T-cell (primary cell): ENCODE data around the gene CACNA1G. TPM values are rescaled to one million over a fixed set of nuclear protein-coding genes. Genes with fewer than 3 reads are reported as not detected.

Experiments
- ATAC-seq, 4 experiments: fragments of 200-7000 bp in 3 of 4; fragments of 150-1000 bp in 1 of 4; cut with Tn5 transposase; replicated peaks in 1 of 4; 1 replicate in 3 of 4; 2 replicates in 1 of 4; pipeline ENCODE4 v1.10.0; 2021; ENCODE audit warnings: moderate library complexity in 3 of 4, mild to moderate bottlenecking in 2 of 4, moderate number of reproducible peaks in 1 of 4
- CTCF ChIA-PET, 2 donors: fragments of 300-600 bp; sonication (Branson Sonifier 250); formaldehyde crosslinking; loops; one replicate each; lab custom pipeline; 2022; ENCODE audit warnings: antibody characterized with exemption in 2 of 2; lab: Charles Lee
- POLR2A ChIA-PET, 2 donors: fragments of 300-600 bp; sonication (Branson Sonifier 250); formaldehyde crosslinking; loops; one replicate each; lab custom pipeline; 2022; ENCODE audit warnings: antibody characterized with exemption in 2 of 2; lab: Charles Lee
- DNase-seq, 35 experiments: peaks; one replicate each; pipeline versions ENCODE4 v3.0.0 to v3.0.0-alpha.2; 2013 to 2023
- H3K27ac ChIP-seq: one replicate; pipeline ENCODE4 v1.5.1; 2013; ENCODE audit warnings: low read length
- H3K27me3 ChIP-seq, 2 experiments: replicated peaks in 1 of 2; 1 replicate in 1 of 2; 2 replicates in 1 of 2; pipeline versions ENCODE4 v1.6.1 to v1.7.0; 2013; ENCODE audit warnings: low read length in 1 of 2, mixed read lengths in 1 of 2; ENCODE audit not compliant: control insufficient read depth in 2 of 2, insufficient read depth in 2 of 2; ENCODE audit errors: extremely low read depth in 1 of 2
- H3K36me3 ChIP-seq, 2 donors: 1 replicate in 1 of 2; 2 replicates in 1 of 2; pipeline versions ENCODE4 v1.6.1 to v1.7.0; 2013; ENCODE audit warnings: low read length in 1 of 2; ENCODE audit not compliant: control insufficient read depth in 2 of 2, insufficient read depth in 1 of 2; ENCODE audit errors: extremely low read depth in 1 of 2
- H3K4me1 ChIP-seq, 2 experiments: 1 replicate in 1 of 2; 2 replicates in 1 of 2; pipeline versions ENCODE4 v1.6.1 to v1.7.0; 2013; ENCODE audit warnings: low read length in 2 of 2, mixed read lengths in 1 of 2; ENCODE audit not compliant: insufficient read depth in 2 of 2, control insufficient read depth in 1 of 2; ENCODE audit errors: extremely low read depth in 1 of 2
- H3K4me3 ChIP-seq, 2 donors: 1 replicate in 1 of 2; 2 replicates in 1 of 2; pipeline versions ENCODE4 v1.5.1 to v1.7.0; 2013; ENCODE audit warnings: mild to moderate bottlenecking in 2 of 2, low read length in 1 of 2, moderate library complexity in 1 of 2; ENCODE audit not compliant: control insufficient read depth in 1 of 2; ENCODE audit errors: extremely low read depth in 1 of 2
- H3K9me3 ChIP-seq: 2 replicates; pipeline ENCODE4 v1.7.0; 2013
- H3K27ac Mint-ChIP-seq, 2 donors: one replicate each; pipeline ENCODE4 v1.8.0; 2020 to 2021; ENCODE audit warnings: mild to moderate bottlenecking in 2 of 2, mixed read lengths in 2 of 2
- H3K27me3 Mint-ChIP-seq, 2 donors: one replicate each; pipeline ENCODE4 v1.8.0; 2021 to 2022; ENCODE audit warnings: mixed read lengths in 2 of 2
- H3K36me3 Mint-ChIP-seq: one replicate; pipeline ENCODE4 v1.8.0; 2021; ENCODE audit warnings: mixed read lengths
- H3K4me1 Mint-ChIP-seq, 3 donors: one replicate each; pipeline ENCODE4 v1.8.0; 2020 to 2022; ENCODE audit warnings: mixed read lengths in 3 of 3, mild to moderate bottlenecking in 1 of 3
- H3K4me3 Mint-ChIP-seq, 3 donors: one replicate each; pipeline ENCODE4 v1.8.0; 2020 to 2022; ENCODE audit warnings: mild to moderate bottlenecking in 3 of 3, mixed read lengths in 3 of 3, moderate library complexity in 3 of 3
- H3K9me3 Mint-ChIP-seq, 3 donors: one replicate each; pipeline ENCODE4 v1.8.0; 2020 to 2022; ENCODE audit warnings: mixed read lengths in 3 of 3
- WGBS: methylation state at CpG from one replicate; pipeline ENCODE4 v1.1.5; 2013; ENCODE audit warnings: missing lambda C conversion rate; ENCODE audit not compliant: insufficient coverage; 5-methylcytosine and 5-hydroxymethylcytosine counted together
- total RNA-seq, 35 experiments: library from RNA in 6 of 35; stranded (reverse) in 6 of 35; fragments of 120-200 nt in 1 of 35; gene quantifications; one replicate each; pipeline versions ENCODE4 v1.2.1 to v1.2.4 and lab custom pipeline; 2013 to 2026

The CACNA1G gene
- total RNA-seq, 5 donors from 2014 or later (not counting 1 experiment from before 2014, with no cell fraction given): not detected

DNA sequence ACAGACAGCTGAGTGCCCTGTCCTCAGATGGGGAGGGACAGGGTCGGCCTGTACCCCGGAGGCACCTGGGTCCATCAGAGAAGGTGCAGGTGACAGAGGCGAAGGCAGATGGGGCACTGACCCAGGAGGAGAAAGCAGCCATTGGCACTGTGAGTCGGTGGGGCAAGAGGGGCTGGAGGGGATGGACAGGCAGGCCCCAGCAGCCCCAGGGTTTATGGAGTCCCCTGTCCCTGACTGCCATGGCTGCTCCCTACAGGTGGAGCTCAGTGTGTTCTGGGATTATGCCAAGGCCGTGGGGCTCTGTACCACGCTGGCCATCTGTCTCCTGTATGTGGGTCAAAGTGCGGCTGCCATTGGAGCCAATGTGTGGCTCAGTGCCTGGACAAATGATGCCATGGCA is 115.1 kb downstream of the CACNA1G start:
- ChIA-PET POLR2A (no interaction called here), CTCF (no interaction called here)
- H3K9me3 ChIP-seq: no peaks in the 10 kb centered on the region
- Mint-ChIP-seq H3K36me3 (no peaks in the 10 kb centered on the region), H3K4me3 (no peak overlapping the region), H3K27ac (no peak overlapping the region), H3K27me3 (peaks cover 6 to 16% of the 10 kb centered on the region in 2 donors), H3K4me1 (no peaks in the 10 kb centered on the region), H3K9me3 (no peaks in the 10 kb centered on the region)
- H3K27ac ChIP-seq: no peak overlapping the region
- no peaks in the 10 kb centered on the region for H3K36me3 ChIP-seq
- peaks cover 0 to 30% of the 10 kb centered on the region in 2 experiments for H3K27me3 ChIP-seq
- no peaks in the 10 kb centered on the region for H3K4me1 ChIP-seq
- ATAC-seq: no peak
- H3K4me3 ChIP-seq: no peak overlapping the region
- DNase-seq: no peak
- WGBS: 83% methylated on average over 7 of the region's 7 CpGs

DNA sequence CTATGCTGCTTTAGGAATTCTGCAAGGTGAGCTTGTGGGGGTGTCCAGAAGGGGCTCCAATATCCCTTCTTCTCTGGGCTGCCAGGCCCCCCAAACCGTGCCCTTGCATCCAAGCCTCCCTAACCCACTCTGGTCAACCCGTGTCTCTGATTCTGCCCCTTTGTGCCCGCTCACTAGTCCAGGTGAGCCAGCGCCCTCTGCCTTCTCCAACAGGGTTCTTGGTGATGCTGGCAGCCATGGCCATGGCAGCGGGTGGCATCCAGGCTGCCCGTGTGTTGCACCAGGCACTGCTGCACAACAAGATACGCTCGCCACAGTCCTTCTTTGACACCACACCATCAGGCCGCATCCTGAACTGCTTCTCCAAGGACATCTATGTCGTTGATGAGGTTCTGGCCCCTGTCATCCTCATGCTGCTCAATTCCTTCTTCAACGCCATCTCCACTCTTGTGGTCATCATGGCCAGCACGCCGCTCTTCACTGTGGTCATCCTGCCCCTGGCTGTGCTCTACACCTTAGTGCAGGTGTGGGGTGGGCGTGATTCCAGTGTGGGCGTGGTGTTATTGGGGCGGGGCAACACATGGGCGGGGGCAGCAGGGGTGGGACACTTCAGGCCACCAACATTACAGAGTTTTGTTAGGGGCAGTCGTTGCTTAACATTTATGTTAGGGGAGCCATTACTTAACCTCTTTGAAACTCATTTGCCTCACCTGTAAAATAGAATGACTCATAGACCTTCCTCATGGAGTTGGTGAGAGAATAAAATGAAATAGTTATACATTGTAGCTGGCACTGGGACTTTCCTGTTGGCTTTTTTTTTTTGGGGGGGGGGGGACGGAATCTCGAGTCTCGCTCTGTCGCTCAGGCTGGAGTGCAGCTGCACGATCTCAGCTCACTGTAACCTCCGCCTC is 115.8 kb downstream of the CACNA1G start:
- Mint-ChIP-seq H3K9me3 (no peaks in the 10 kb centered on the region), H3K36me3 (no peaks in the 10 kb centered on the region), H3K27ac (no peak overlapping the region), H3K4me1 (peaks cover 2 to 4% (median 4%) of the 10 kb centered on the region in 3 donors), H3K4me3 (no peak overlapping the region), H3K27me3 (peaks cover 9 to 20% of the 10 kb centered on the region in 2 donors)
- ChIA-PET CTCF (no interaction called here), POLR2A (no interaction called here)
- DNase-seq (no peak), ATAC-seq (no peak)
- Histone ChIP-seq H3K27me3 (peaks cover 0 to 30% of the 10 kb centered on the region in 2 experiments), H3K4me3 (no peak overlapping the region), H3K9me3 (no peaks in the 10 kb centered on the region), H3K36me3 (no peaks in the 10 kb centered on the region), H3K4me1 (no peaks in the 10 kb centered on the region), H3K27ac (no peak overlapping the region)
- 94% methylated on average over 11 of the region's 24 CpGs for WGBS

Other genes starting within 250 kb of the CACNA1G start
- 10 to 100 TPM; 20.4 to 44.4 (median 40.8) TPM for gene XYLT2, start 214.6 kb upstream of the CACNA1G start, total RNA-seq
- 10 to 100 TPM; 26.0 to 35.0 (median 31.2) TPM for gene MRPL27, start 187.5 kb upstream of the CACNA1G start, total RNA-seq
- 1 to 10 TPM in 4 of 5 donors, under 1 TPM in 1; 0.75 to 2.1 (median 1.4) TPM for gene EME1, start 187.5 kb upstream of the CACNA1G start, total RNA-seq
- 10 to 100 TPM; 29.4 to 41.7 (median 33.1) TPM for gene LRRC59, start 163.2 kb upstream of the CACNA1G start, total RNA-seq
- 10 to 100 TPM; 17.7 to 26.4 (median 21.3) TPM for gene ACSF2, start 134.5 kb upstream of the CACNA1G start, total RNA-seq
- gene CHAD, start 91.8 kb upstream of the CACNA1G start, total RNA-seq: not detected
- 10 to 100 TPM; 61.2 to 80.9 (median 73.2) TPM for gene RSAD1, start 81.9 kb upstream of the CACNA1G start, total RNA-seq
- 1 to 10 TPM in 4 of 5 donors, under 1 TPM in 1; 0.92 to 6.9 (median 4.7) TPM for gene MYCBPAP, start 52.3 kb upstream of the CACNA1G start, total RNA-seq
- gene EPN3, start 28.0 kb upstream of the CACNA1G start, total RNA-seq: under 1 TPM in 2 of 5 donors, not detected in 3; 0.08 to 0.44 TPM
- 10 to 100 TPM in 4 of 5 donors, 1 to 10 TPM in 1; 8.9 to 25.7 (median 20.3) TPM for gene SPATA20, start 13.5 kb upstream of the CACNA1G start, total RNA-seq
- gene ABCC3, start 74.2 kb downstream of the CACNA1G start, total RNA-seq: 1 to 10 TPM in 3 of 5 donors, under 1 TPM in 1, not detected in 1; 0.75 to 2.2 (median 1.5) TPM
- gene ANKRD40, start 147.2 kb downstream of the CACNA1G start, total RNA-seq: 10 to 100 TPM; 30.3 to 37.6 (median 34.5) TPM
- 100 to 1,000 TPM; 126 to 273 (median 232) TPM for gene LUC7L3, start 158.9 kb downstream of the CACNA1G start, total RNA-seq
- not detected for gene ANKRD40CL, start 206.8 kb downstream of the CACNA1G start, total RNA-seq